B cell (primary cell): Measurements from ENCODE around the gene PPIP5K2.

Source experiments
- CTCF ChIP-seq: fragments of 200-600 bp; IDR thresholded peaks from one replicate; pipeline ENCODE4 v1.8.0; 2022; ENCODE audit warnings: antibody characterized with exemption, mild to moderate bottlenecking
- EZH2 ChIP-seq: IDR thresholded peaks from 2 replicates; pipeline ENCODE4 v1.6.1; 2012; ENCODE audit warnings: borderline replicate concordance, low read depth, mild to moderate bottlenecking, moderate library complexity, low read length; ENCODE audit not compliant: insufficient read depth, poor library complexity, severe bottlenecking

GRCh38 chr5:103132684-103133083 lies 12.6 kb downstream of the PPIP5K2 start:
- TF ChIP-seq CTCF = no peak
- no peak for TF ChIP-seq EZH2
